WI38 (cell line): ENCODE measurements around the gene SOX12.
A peak's percentile ranks its signal among the peaks of the same experiment; 100 is the strongest.

Source experiments
- H3K4me3 ChIP-seq: 2 replicates; pipeline ENCODE4 v1.5.1; 2011; ENCODE audit warnings: low read depth, mild to moderate bottlenecking, control low read depth, low read length
- TF ChIP-seq, protein P1 (sequence below): IDR thresholded peaks from 2 replicates; pipeline ENCODE4 v1.5.1; 2012; ENCODE audit warnings: low read depth, mild to moderate bottlenecking, control low read depth, low read length

Gene SOX12

DNA sequence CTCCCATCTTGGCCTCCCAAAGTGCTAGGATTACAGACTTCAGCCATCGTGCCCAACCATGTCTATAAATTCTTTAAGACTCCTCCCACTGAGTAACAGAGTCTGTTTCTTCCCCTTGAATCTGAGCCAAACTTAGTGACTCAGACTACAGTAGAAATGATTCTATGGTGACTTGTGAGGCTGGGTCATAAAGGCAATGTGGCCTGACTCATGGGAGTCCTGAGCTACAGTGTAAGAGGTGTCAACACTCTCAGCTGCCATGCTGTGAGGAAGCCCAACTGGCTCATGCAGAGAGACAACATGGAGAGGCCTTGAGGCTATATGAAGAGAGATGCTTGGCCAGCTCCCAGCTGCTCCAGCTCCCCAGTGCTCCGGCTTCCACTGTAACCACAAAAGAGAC lies 16.3 kb downstream of the SOX12 start:
- TF ChIP-seq, protein P1, sequence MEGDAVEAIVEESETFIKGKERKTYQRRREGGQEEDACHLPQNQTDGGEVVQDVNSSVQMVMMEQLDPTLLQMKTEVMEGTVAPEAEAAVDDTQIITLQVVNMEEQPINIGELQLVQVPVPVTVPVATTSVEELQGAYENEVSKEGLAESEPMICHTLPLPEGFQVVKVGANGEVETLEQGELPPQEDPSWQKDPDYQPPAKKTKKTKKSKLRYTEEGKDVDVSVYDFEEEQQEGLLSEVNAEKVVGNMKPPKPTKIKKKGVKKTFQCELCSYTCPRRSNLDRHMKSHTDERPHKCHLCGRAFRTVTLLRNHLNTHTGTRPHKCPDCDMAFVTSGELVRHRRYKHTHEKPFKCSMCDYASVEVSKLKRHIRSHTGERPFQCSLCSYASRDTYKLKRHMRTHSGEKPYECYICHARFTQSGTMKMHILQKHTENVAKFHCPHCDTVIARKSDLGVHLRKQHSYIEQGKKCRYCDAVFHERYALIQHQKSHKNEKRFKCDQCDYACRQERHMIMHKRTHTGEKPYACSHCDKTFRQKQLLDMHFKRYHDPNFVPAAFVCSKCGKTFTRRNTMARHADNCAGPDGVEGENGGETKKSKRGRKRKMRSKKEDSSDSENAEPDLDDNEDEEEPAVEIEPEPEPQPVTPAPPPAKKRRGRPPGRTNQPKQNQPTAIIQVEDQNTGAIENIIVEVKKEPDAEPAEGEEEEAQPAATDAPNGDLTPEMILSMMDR = no peak
- H3K4me3 ChIP-seq = no peak overlapping the region

DNA sequence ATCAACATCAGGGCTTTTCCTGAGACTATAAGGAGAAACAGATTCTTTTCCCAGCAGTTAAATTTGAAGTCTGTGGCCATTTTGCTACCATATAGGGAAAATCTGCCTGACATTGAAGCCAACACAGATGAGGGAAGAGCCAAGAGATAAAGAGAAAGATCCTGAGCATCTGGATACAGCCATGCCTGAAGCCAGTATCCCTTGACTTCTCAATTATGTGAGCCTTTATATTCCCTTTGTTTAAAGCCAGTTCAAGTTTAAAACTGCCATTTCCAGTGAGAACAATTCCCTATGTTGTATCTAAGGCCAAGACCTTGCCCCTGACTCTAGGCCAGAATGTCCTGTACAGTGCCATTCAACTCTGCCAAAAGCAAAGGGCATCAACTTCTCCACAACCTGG lies 17.8 kb downstream of the SOX12 start:
- H3K4me3 ChIP-seq = no peak overlapping the region
- TF ChIP-seq, protein P1 = no peak

DNA sequence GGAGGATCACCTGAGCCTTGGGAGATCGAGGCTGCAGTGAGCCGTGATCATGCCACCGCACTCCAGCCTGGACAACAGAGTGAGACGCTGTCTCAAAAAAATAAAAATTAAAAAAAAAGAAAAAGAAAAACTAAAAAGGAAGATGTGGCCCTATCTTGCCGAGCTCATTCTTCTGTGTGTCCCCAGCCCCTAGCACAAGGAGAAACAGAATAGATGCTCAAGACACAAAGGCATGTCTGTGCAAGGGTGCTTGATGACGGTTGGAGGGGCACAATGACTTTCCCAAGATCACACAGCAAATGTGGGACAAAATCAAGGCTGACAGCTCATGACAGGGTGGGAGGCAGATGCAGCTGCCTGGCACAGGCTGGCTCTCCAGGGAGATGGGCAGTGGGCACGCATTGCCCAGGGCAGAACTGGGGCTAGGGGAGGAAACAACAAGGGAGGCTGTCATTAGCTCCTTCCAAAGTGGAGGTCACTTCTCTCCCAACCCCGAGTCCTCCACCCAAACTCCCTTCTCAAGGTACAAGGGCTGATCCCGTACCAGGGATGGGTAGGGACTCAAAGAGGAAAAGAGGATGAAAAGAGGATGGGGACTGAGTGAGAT lies 20.8 kb downstream of the SOX12 start:
- H3K4me3 ChIP-seq = peak overlapping the region; percentile 79
- TF ChIP-seq, protein P1 = no peak

DNA sequence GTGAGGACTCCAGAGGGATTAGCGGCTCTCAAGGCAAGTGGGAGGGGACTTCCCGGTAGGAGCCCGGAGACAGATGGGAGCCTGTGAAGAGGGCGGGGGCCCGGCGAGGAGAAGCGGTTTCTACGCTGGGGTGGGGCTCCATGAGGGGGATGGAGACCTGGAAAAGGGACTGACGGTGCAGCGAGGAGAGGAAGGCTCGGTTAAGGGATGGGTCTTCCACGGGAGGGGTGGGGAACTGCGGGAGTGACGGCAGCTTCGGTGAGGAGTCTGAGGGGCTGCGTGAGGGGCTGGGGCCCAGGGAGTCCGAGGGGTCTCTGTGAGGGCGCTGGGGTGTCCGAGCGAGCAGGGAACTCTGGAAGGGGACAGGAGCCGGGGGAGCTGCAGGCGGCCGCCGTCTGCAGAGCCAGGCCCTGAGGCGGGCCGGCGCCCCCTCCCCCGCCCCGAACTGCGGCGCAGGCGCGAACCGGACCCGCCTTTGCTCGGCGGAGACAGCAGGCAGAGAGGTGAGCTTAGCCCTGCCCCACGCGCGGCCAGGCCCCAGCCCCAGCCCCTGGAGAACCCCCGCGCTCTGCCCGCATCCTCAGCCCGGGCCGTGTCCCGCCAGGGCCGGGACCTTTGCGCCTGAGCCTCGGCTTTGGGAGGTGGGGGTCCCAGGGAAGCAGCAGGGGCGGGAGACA lies 21.4 kb downstream of the SOX12 start, which contains the start of gene NRSN2:
TSS of gene NRSN2 (plus strand) at position 472 of the 677 bp plus-strand sequence. CDS start 2,533 bp downstream, outside the sequence.
- TF ChIP-seq, protein P1 = no peak
- peak within 1 kb of the TSS; percentile 79 for H3K4me3 ChIP-seq

DNA sequence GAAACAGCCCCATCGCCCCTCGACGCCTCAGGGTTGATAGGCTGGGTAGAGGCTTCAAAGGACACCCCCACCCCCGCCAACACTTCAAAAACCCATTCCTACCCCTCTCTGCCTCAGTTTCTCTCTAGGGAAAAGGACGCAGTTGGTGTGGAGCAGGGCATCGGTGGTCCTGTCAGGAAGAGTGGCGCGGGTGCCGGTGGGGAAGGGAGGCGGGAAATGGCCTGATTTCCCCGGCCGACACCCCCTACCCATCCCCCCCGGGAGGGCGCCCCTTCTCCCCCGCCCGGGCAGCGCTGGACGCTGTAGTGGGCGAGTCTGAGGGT lies 21.9 kb downstream of the SOX12 start:
- peak overlapping the region; percentile 79 for H3K4me3 ChIP-seq
- TF ChIP-seq, protein P1 = no peak

DNA sequence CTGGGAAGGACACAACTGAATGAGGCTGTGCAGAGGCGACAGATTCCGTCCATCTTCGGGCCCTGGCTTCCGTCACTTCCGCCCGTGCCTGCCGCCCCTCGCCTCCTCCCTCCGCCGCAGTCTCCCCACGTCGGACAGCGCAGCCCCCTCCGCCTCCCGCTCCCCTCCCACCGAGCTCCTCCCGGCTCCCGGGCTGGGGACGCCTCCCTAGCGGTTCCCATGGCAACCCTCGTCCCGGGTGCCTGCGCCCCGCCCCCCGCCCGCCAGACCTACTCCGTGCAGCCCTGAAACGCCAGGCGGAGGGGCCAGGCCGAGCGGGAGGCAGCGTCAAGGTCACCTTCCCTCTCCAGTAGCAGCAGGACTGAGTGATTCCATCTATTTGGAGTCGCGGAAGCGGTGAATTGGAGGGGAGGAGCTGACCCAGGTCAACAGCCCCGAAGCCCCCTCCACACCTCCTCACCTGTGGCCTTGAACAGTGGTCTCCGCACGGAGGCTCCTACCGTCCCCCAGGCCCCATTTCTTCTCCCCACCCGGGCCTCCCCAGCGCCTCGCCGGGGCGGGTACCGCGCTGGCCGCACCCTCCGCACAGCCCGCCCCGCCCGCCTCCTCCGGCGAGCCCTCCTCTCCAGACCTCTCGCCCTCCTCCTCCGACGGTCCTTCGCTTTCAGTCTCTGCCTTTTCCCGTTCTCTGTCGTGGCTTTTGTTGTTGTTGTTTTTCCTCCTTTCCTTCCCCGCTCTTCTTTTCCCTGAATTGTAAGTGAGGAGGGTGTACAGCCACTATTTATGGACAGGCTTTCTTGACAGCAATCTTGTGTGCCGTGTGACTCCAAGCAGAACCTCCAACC lies 22.5 kb downstream of the SOX12 start:
- TF ChIP-seq, protein P1 = no peak
- H3K4me3 ChIP-seq = peak overlapping the region; percentile 79
